Upper lobe of left lung (tissue), 4 donors: ENCODE measurements around the gene RPL22.

Source experiments
- POLR2A ChIP-seq, 4 donors: fragments of 450-650 bp; IDR thresholded peaks; one replicate each; pipeline ENCODE4 v1.5.1; 2016 to 2017; ENCODE audit warnings: antibody characterized with exemption in 4 of 4, mild to moderate bottlenecking in 2 of 4
- TF ChIP-seq, protein P1 (sequence below), 6 experiments: fragments of 450-650 bp in 4 of 6; fragments of 200-600 bp in 2 of 6; sonication (generic) in 2 of 6; IDR thresholded peaks; one replicate each; pipeline ENCODE4 v1.5.1; 2016 to 2019; ENCODE audit warnings: antibody characterized with exemption in 6 of 6

DNA sequence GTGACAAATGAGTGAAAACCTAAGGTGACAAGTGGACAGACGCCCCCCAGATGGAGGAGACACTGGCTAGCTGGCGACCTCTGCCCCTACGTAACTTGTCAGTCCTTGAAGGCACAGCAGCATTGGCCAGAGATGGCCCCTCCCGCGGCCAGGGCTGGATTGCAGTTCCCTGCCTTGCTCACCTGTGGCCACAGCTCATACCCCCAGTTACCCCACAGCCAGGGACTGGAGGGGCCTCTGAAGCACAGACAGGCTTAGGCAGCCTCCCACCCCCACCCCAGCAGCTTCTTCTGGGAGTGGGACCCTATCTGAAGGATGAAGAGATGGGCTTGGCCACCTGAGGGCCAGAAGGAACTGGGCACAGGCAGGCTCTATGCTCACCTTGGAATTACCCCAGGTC lies 48.3 kb upstream of the RPL22 start:
- TF ChIP-seq, protein P1, sequence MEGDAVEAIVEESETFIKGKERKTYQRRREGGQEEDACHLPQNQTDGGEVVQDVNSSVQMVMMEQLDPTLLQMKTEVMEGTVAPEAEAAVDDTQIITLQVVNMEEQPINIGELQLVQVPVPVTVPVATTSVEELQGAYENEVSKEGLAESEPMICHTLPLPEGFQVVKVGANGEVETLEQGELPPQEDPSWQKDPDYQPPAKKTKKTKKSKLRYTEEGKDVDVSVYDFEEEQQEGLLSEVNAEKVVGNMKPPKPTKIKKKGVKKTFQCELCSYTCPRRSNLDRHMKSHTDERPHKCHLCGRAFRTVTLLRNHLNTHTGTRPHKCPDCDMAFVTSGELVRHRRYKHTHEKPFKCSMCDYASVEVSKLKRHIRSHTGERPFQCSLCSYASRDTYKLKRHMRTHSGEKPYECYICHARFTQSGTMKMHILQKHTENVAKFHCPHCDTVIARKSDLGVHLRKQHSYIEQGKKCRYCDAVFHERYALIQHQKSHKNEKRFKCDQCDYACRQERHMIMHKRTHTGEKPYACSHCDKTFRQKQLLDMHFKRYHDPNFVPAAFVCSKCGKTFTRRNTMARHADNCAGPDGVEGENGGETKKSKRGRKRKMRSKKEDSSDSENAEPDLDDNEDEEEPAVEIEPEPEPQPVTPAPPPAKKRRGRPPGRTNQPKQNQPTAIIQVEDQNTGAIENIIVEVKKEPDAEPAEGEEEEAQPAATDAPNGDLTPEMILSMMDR (IDR thresholded peaks at IDR 0.05) = no peak
- no peak for TF ChIP-seq POLR2A (IDR thresholded peaks at IDR 0.05)
